ENCODE measurements around the gene ATG2A. TPM values are rescaled to one million over a fixed set of nuclear protein-coding genes. Genes with fewer than 3 reads are reported as not detected.

The ATG2A gene
- total and polyA plus RNA-seq, 2 of the 8 experiments (the other 6 are each of a cell fraction or from before 2014, with no cell fraction given), result 12.1 to 22.1 TPM

- H3K27ac ChIP-seq (ENCODE audit: low read depth, low read length), result no peak overlapping the region
- peaks cover 0 to 12% (median 5%) of the 10 kb centered on the region in 4 experiments; a peak in 5 of 7 replicates for H3K4me1 ChIP-seq (replicated peaks in 1 of 4; ENCODE audit: control insufficient read depth in 3 of 4, insufficient read depth in 4 of 4, low read length in 3 of 4)
- no peak overlapping the region for H3K4me3 ChIP-seq (ENCODE audit: extremely low read depth in 1 of 4, insufficient read depth in 2 of 4, low read depth in 3 of 4, low read length in 4 of 4)
- no peak overlapping the region for H2AK5ac ChIP-seq (ENCODE audit: low read depth, low read length)
- no peaks in the 10 kb centered on the region for H3K27me3 ChIP-seq (replicated peaks in 1 of 4; ENCODE audit: control insufficient read depth in 3 of 4, extremely low read depth in 1 of 4, insufficient read depth in 3 of 4, low read length in 3 of 4)
- no peak overlapping the region for H3K23ac ChIP-seq (ENCODE audit: insufficient read length)
- H4K8ac ChIP-seq (ENCODE audit: extremely low read depth, insufficient read depth, low read length), result no peak overlapping the region; the same call in 1 of the 2 replicates
- H3K79me2 ChIP-seq (ENCODE audit: control insufficient read depth in 1 of 2, insufficient read depth in 2 of 2, low read length in 2 of 2), result no peaks in the 10 kb centered on the region
- no peak overlapping the region for H4K91ac ChIP-seq (replicated peaks; ENCODE audit: insufficient read length, low read length)
- no peak overlapping the region for H4K5ac ChIP-seq (ENCODE audit: insufficient read length, low read depth, low read length)
- no peaks in the 10 kb centered on the region for H3K23me2 ChIP-seq (ENCODE audit: low read depth, low read length)
- no peak overlapping the region for H2BK15ac ChIP-seq (ENCODE audit: low read length)
- no peak overlapping the region for H2AFZ ChIP-seq (ENCODE audit: low read length)
- FAIRE-seq (no peak), DNase-seq (ENCODE audit: low read depth in 1 of 2, low spot score in 2 of 2) (no peak)
- H3K9me3 ChIP-seq (ENCODE audit: insufficient read depth in 2 of 2, low read depth in 1 of 2, low read length in 1 of 2), result no peaks in the 10 kb centered on the region
- H2BK5ac ChIP-seq (ENCODE audit: low read depth, low read length), result peak overlapping the region; percentile 85
- H3K79me1 ChIP-seq (ENCODE audit: low read depth, low read length), result no peaks in the 10 kb centered on the region
- 91% methylated on average over 37 of the region's 45 CpGs; no CpG with 5 or more reads in 1 of the 2 experiments for WGBS, 2 experiments (ENCODE audit: extremely low coverage in 1 of 2, insufficient coverage in 1 of 2, insufficient read length in 1 of 2, insufficient replicate concordance in 2 of 2, low coverage in 1 of 2, low lambda C conversion rate in 2 of 2, missing lambda C conversion rate in 1 of 2)
- peak overlapping the region in 1 of 4 experiments; percentile 5; a peak in 1 of 7 replicates for H3K9ac ChIP-seq (replicated peaks in 1 of 4; ENCODE audit: extremely low read depth in 1 of 4, low read depth in 3 of 4, low read length in 3 of 4)
- no peak overlapping the region for H3K4ac ChIP-seq (replicated peaks; ENCODE audit: insufficient read length, low read depth, low read length)
- H3K36me3 ChIP-seq (ENCODE audit: control insufficient read depth in 2 of 4, insufficient read depth in 4 of 4, low read length in 3 of 4), result peaks cover 0 to 5% (median 0%) of the 10 kb centered on the region in 4 experiments; a peak in 3 of 8 replicates
- peaks cover 0 to 5% of the 10 kb centered on the region in 2 experiments for H4K20me1 ChIP-seq (replicated peaks in 1 of 2; ENCODE audit: control insufficient read depth in 1 of 2, insufficient read depth in 2 of 2, low read length in 2 of 2)
- H3K14ac ChIP-seq (ENCODE audit: insufficient read length), result no peak overlapping the region
- H2BK20ac ChIP-seq (ENCODE audit: low read length), result no peak overlapping the region
- H3K56ac ChIP-seq (replicated peaks; ENCODE audit: insufficient read length, low read depth, low read length), result no peak overlapping the region
- ChIA-PET CTCF (ENCODE audit: partially characterized antibody) (interaction anchor here (0.6 to 32.3 kb wide), 5 partner anchors 4 to 157 kb away, joined by 3 to 1058 read pairs (median 321); partner anchors contain the start of gene EHD1), POLR2A (ENCODE audit: partially characterized antibody) (interaction anchor here (0.6 to 25.7 kb wide), 3 partner anchors 30 to 257 kb away, joined by 3 to 408 read pairs (median 3); partner anchors contain the start of genes EHD1 and TM7SF2)
- H3K18ac ChIP-seq (ENCODE audit: extremely low read depth, low read length), result no peak overlapping the region
- no peak overlapping the region for H2BK12ac ChIP-seq (ENCODE audit: low read depth, low read length)
- H3K4me2 ChIP-seq (ENCODE audit: insufficient read depth in 1 of 2, low read depth in 2 of 2, low read length in 2 of 2), result no peak overlapping the region
- H2BK120ac ChIP-seq (replicated peaks; ENCODE audit: low read depth, low read length), result no peak overlapping the region
- TF ChIP-seq KDM1A (IDR thresholded peaks at IDR 0.05; ENCODE audit: borderline replicate concordance, low read length) (no peak), ATF3 (IDR thresholded peaks at IDR 0.05; ENCODE audit: insufficient read depth, low read depth, low read length) (no peak), JUN (IDR thresholded peaks at IDR 0.05; ENCODE audit: low read depth, low read length) (0 out of 2 replicates have a peak, but pooled peaks have one; percentile 12), GTF2F1 (IDR thresholded peaks at IDR 0.05; ENCODE audit: borderline replicate concordance, low read depth, low read length) (no peak), JUND (IDR thresholded peaks at IDR 0.05; ENCODE audit: low read length) (peak; percentile 85; the same call in 1 of the 2 replicates), HDAC2 (IDR thresholded peaks at IDR 0.05; ENCODE audit: borderline replicate concordance in 1 of 2, low read depth in 2 of 2, low read length in 2 of 2) (no peak), TEAD4 (IDR thresholded peaks at IDR 0.05; ENCODE audit: low read depth, low read length) (0 out of 2 replicates have a peak, but pooled peaks have one; percentile 10), RBBP5 (IDR thresholded peaks at IDR 0.05; ENCODE audit: borderline replicate concordance, low read depth, low read length) (no peak), CBX8 (IDR thresholded peaks at IDR 0.05; ENCODE audit: borderline replicate concordance, low read depth, low read length) (no peak)
Measured at GRCh38 chr11:64854534-64855502, 62.2 kb downstream of the ATG2A start.
